HCT116 (cell line): ENCODE results near the gene BTNL8. TPM values are rescaled to one million over a fixed set of nuclear protein-coding genes. Genes with fewer than 3 reads are reported as not detected.

Source experiments
- ATAC-seq: fragments of 200-7000 bp; cut with Tn5 transposase; 2 replicates; pipeline ENCODE4 v1.9.1; 2020; ENCODE audit warnings: mild to moderate bottlenecking, moderate library complexity
- BruUV-seq: library from RNA; stranded (reverse); fragments of 400-500 nt; replicated peaks from 2 replicates; lab custom pipeline; 2021; lab: Mats Ljungman, UMichigan
- CTCF ChIA-PET: fragments of 300-600 bp; sonication (Branson Sonifier 250); formaldehyde crosslinking; loops from one replicate; lab custom pipeline; 2021; ENCODE audit warnings: antibody characterized with exemption; lab: Charles Lee
- POLR2A ChIA-PET: fragments of 300-600, 350-600 bp; sonication (Branson Sonifier 250); formaldehyde crosslinking; loops from one replicate; lab custom pipeline; 2021; ENCODE audit warnings: antibody characterized with exemption; lab: Charles Lee
- RAD21 ChIA-PET, 2 experiments: fragments of 300-600 bp; sonication (Branson Sonifier 250); formaldehyde crosslinking; loops; one replicate each; lab custom pipeline; 2023; ENCODE audit warnings: low total read pairs in 2 of 2; ENCODE audit not compliant: uncharacterized antibody in 2 of 2, unreplicated experiment in 2 of 2, low non-redundant PET in 1 of 2; lab: Charles Lee
- DNase-seq: peaks from one replicate; pipeline ENCODE4 v3.0.0-alpha.2; 2010; ENCODE audit warnings: low read depth, low spot score
- H2AFZ ChIP-seq: fragments of 200-600 bp; shearing (Covaris generic), sonication (generic); 2 replicates; pipeline ENCODE4 v1.6.1; 2017; ENCODE audit warnings: low read depth, mixed run types, mixed read lengths, antibody characterized with exemption, low read length; ENCODE audit not compliant: poor library complexity, severe bottlenecking
- H3K27ac ChIP-seq: 2 replicates; pipeline ENCODE4 v1.5.1; 2012; ENCODE audit warnings: low read depth, low read length
- H3K27me3 ChIP-seq: fragments of 200-600 bp; sonication (generic); 2 replicates; pipeline ENCODE4 v1.6.1; 2016; ENCODE audit warnings: mixed run types, low read length, mixed read lengths; ENCODE audit not compliant: insufficient read depth
- H3K36me3 ChIP-seq, 2 experiments: fragments of 200-500 bp in 1 of 2; fragments of 200-600 bp in 1 of 2; sonication (Bioruptor generic) in 1 of 2; sonication (generic) in 1 of 2; 2 replicates each; pipeline versions ENCODE4 v1.5.1 to v1.6.1; 2014 to 2016; ENCODE audit warnings: low read length in 2 of 2, inconsistent platforms in 1 of 2, mixed read lengths in 1 of 2, mixed run types in 1 of 2; ENCODE audit not compliant: insufficient read depth in 2 of 2, control insufficient read depth in 1 of 2
- H3K4me1 ChIP-seq, 2 experiments: fragments of 200-600 bp in 1 of 2; sonication (generic) in 1 of 2; 2 replicates each; pipeline versions ENCODE4 v1.5.1 to v1.6.1; 2012 to 2017; ENCODE audit warnings: low read length in 2 of 2, inconsistent platforms in 1 of 2, mild to moderate bottlenecking in 1 of 2, mixed read lengths in 1 of 2, mixed run types in 1 of 2, moderate library complexity in 1 of 2; ENCODE audit not compliant: insufficient read depth in 2 of 2, control insufficient read depth in 1 of 2
- H3K4me2 ChIP-seq: fragments of 200-600 bp; sonication (generic); 2 replicates; pipeline ENCODE4 v1.6.1; 2017; ENCODE audit warnings: mixed run types, low read length, mixed read lengths
- H3K4me3 ChIP-seq, 2 experiments: fragments of 200-600 bp in 1 of 2; sonication (generic) in 1 of 2; replicated peaks in 1 of 2; 2 replicates each; pipeline ENCODE4 v1.5.1; 2011 to 2016; ENCODE audit warnings: low read length in 2 of 2, control low read depth in 1 of 2, low read depth in 1 of 2, mild to moderate bottlenecking in 1 of 2, mixed read lengths in 1 of 2, mixed run types in 1 of 2
- H3K79me2 ChIP-seq: fragments of 200-600 bp; sonication (generic); 2 replicates; pipeline ENCODE4 v1.6.1; 2017; ENCODE audit warnings: mild to moderate bottlenecking, mixed run types, low read length, moderate library complexity, mixed read lengths; ENCODE audit not compliant: insufficient read depth
- H3K9ac ChIP-seq: fragments of 200-600 bp; sonication (generic); 2 replicates; pipeline ENCODE4 v1.6.1; 2016; ENCODE audit warnings: low read length, mixed read lengths
- H3K9me2 ChIP-seq: fragments of 200-600 bp; sonication (generic), shearing (Covaris generic); 2 replicates; pipeline ENCODE4 v1.6.1; 2017; ENCODE audit warnings: mixed run types, mild to moderate bottlenecking, moderate library complexity; ENCODE audit not compliant: insufficient read depth
- H3K9me3 ChIP-seq, 2 experiments: fragments of 200-500 bp in 1 of 2; fragments of 200-600 bp in 1 of 2; sonication (Bioruptor generic) in 1 of 2; sonication (generic) in 1 of 2; 2 replicates each; pipeline ENCODE4 v1.6.1; 2014 to 2017; ENCODE audit warnings: low read length in 2 of 2, mixed read lengths in 2 of 2, inconsistent platforms in 1 of 2, low read depth in 1 of 2, mild to moderate bottlenecking in 1 of 2, mixed run types in 1 of 2, moderate library complexity in 1 of 2; ENCODE audit not compliant: control insufficient read depth in 1 of 2, insufficient read depth in 1 of 2
- H4K20me1 ChIP-seq: fragments of 200-600 bp; sonication (generic), shearing (Covaris generic); 2 replicates; pipeline ENCODE4 v1.6.1; 2017; ENCODE audit warnings: mixed run types, mild to moderate bottlenecking, moderate library complexity; ENCODE audit not compliant: insufficient read depth
- CEBPB ChIP-seq: IDR thresholded peaks from 2 replicates; pipeline ENCODE4 v1.6.1; 2012; ENCODE audit warnings: low read depth
- FOSL1 ChIP-seq: IDR thresholded peaks from 2 replicates; pipeline ENCODE4 v1.6.1; 2012; ENCODE audit warnings: low read depth
- JUND ChIP-seq: IDR thresholded peaks from 2 replicates; pipeline ENCODE4 v1.6.1; 2012
- POLR2A ChIP-seq: IDR thresholded peaks from 2 replicates; pipeline ENCODE4 v1.7.0; 2011; ENCODE audit warnings: borderline replicate concordance; ENCODE audit not compliant: insufficient read depth, insufficient read length; ENCODE audit errors: extremely low read depth
- POLR2AphosphoS5 ChIP-seq: IDR thresholded peaks from 2 replicates; pipeline ENCODE4 v1.6.1; 2011; ENCODE audit warnings: mild to moderate bottlenecking, low read depth, low read length, moderate library complexity
- REST ChIP-seq: IDR thresholded peaks from 2 replicates; pipeline ENCODE4 v1.6.1; 2012; ENCODE audit warnings: low read depth
- YY1 ChIP-seq: IDR thresholded peaks from 2 replicates; pipeline ENCODE4 v1.6.1; 2011; ENCODE audit warnings: low read length, low read depth, moderate library complexity, mild to moderate bottlenecking; ENCODE audit not compliant: insufficient replicate concordance; ENCODE audit errors: extremely low read depth
- ZFX ChIP-seq: fragments of 450-650 bp; IDR thresholded peaks from 2 replicates; pipeline ENCODE4 v1.6.1; 2017
- intact Hi-C: fragments of 100-400 bp; cut with micrococcal nuclease; formaldehyde crosslinking; loops from 2 replicates; pipeline ENCODE4 v1.10.0; 2022
- total RNA-seq: library from RNA; stranded (reverse); gene quantifications from one replicate; pipeline ENCODE4 v1.2.1, GENCODE V29; 2021; ENCODE audit not compliant: unreplicated experiment

The BTNL8 gene
- total RNA-seq, 1 experiment from 2014 or later, result not detected

GRCh38 chr5:180909782-180910181 is 10.8 kb downstream of the BTNL8 start:
- RAD21 ChIA-PET, result no interaction called here
- no TSS peak for BruUV-seq

More at GRCh38 chr5:180909782-180910181, 10.8 kb downstream of the BTNL8 start:
- POLR2A ChIA-PET, result no interaction called here
- H3K9me2 ChIP-seq, result no peaks in the 10 kb centered on the region
- H3K4me1 ChIP-seq, result no peaks in the 10 kb centered on the region
- no peaks in the 10 kb centered on the region for H3K27me3 ChIP-seq
- TF ChIP-seq CEBPB, result no peak
- no peak for TF ChIP-seq POLR2A
- TF ChIP-seq YY1, result no peak
- TF ChIP-seq POLR2AphosphoS5, result no peak
- TF ChIP-seq JUND, result no peak
- TF ChIP-seq ZFX, result no peak
- no peak for TF ChIP-seq REST
- TF ChIP-seq FOSL1, result no peak
- no peak overlapping the region for H3K27ac ChIP-seq
- no peak overlapping the region for H3K9ac ChIP-seq
- no peaks in the 10 kb centered on the region for H4K20me1 ChIP-seq
- no peaks in the 10 kb centered on the region; a peak in 1 of 4 replicates for H3K9me3 ChIP-seq
- H3K4me3 ChIP-seq, result no peak overlapping the region
- H2AFZ ChIP-seq, result no peak overlapping the region
- CTCF ChIA-PET, result no interaction called here
- intact Hi-C loops, result no loop called here
- no peaks in the 10 kb centered on the region for H3K79me2 ChIP-seq
- DNase-seq (no peak), ATAC-seq (no peak)
- no peak overlapping the region for H3K4me2 ChIP-seq
- H3K36me3 ChIP-seq, result no peaks in the 10 kb centered on the region
